Limb (tissue), 2 donors: ENCODE measurements around the gene SOX8.
"Not testable (repeated sequence)": the region's sequence is repeated elsewhere in the genome, so short reads cannot be mapped to it uniquely, and the experiment has no call there.

Experiments used
- DNase-seq, 2 donors: peaks; one replicate each; pipeline ENCODE4 v3.0.0-alpha.2; 2016; ENCODE audit errors: extremely low spot score in 2 of 2

SOX8 gene

DNA sequence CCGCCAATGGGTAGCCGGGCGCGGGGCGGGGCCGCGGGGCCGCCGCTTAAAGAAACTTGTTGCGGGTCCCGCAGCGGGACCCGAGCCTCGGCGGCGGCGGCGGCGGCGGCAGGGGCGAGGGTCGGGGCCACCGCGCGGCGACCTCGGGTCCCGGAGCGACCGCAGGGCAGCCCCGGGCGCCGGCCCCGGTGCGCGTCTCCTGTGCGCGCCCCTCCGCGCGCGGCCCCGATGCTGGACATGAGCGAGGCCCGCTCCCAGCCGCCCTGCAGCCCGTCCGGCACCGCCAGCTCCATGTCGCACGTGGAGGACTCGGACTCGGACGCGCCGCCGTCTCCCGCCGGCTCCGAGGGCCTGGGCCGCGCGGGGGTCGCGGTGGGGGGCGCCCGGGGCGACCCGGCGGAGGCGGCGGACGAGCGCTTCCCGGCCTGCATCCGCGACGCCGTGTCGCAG is at the start of gene SOX8:
Gene SOX8, plus strand, starts transcription at position 76 of the 450 bp plus-strand sequence. Its CDS starts 153 bp downstream, at position 229.
- DNase-seq = no peak

DNA sequence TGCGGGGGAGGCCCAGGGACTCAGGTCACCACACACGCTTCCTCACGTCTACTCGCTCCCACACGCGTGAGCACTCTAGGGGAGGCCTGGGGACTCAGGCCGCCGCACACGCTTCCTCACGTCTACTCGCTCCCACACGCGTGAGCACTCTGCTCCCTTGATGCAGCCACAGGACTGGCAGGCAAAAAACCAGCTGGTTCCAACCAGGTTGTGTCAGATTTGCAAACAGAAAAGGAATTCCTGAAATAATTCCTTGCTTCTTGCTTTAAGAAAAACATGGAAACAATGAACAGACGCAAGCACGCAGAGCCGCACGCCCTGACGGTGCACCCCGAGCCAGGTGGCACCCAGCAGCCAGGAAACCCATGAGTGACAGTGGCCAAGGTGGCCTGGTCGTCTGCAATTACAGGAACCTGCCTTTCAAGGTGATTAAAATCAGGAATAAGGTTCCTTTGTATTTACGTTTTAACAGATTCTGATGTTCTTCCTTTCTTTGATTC is 48.7 kb upstream of the SOX8 start:
- no peak for DNase-seq

DNA sequence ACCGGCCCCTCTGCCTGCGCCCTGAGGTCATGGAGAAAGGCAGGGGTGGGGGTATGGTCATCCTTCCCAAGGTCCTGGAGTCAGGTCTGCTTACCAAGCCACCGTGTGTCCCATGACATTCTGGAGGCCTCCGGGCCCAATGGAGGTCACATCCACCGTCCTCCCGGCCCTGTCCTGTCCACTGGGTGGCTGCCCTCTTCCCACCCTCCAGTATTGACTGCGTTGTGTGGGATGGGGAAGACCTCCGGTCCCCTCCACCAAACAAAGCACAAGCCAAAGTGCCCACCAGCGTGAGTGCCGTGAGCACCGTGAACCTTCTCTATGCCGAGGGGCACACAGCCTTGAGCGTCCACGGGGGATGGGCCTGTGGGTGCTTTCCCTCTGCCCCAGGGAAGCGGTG is 48.0 kb upstream of the SOX8 start:
- no peak for DNase-seq

DNA sequence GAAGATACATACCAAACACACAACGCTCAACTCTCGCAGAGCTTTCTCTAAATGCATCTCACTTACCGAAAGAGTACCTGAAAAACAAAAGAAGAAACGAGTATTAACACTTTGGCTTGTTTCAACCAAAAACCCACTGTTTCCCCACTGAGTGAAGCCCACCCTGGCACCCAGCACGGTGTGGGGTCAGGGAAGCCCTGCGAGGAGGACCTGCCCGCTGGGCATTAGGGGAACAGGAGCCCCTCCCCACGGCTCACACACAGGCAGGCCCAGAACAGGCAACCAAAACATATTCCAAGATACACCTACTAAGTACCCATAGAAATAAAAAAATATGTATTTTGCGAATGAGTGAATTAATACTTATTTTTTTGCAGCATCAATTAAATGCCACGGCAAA is 47.4 kb upstream of the SOX8 start:
- no peak for DNase-seq

DNA sequence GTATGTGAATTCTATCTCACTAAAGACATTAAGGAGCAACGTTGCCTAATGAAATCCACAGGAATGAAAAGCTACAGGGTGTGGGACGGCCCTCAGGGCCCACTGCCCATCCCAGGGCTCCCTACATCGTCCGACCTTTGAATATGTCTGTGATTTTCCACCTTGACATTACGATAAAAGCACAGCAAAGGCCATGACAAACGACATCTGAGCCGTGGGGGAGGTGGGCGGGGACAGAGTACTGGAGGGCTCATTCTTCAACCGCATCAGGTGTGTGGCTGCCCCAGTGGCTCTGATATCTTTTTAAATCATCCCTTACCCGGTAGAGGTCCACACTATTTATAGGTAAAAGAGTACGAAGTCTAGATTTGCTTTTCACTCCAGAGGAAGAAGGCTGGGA is 45.9 kb upstream of the SOX8 start:
- DNase-seq = no peak

DNA sequence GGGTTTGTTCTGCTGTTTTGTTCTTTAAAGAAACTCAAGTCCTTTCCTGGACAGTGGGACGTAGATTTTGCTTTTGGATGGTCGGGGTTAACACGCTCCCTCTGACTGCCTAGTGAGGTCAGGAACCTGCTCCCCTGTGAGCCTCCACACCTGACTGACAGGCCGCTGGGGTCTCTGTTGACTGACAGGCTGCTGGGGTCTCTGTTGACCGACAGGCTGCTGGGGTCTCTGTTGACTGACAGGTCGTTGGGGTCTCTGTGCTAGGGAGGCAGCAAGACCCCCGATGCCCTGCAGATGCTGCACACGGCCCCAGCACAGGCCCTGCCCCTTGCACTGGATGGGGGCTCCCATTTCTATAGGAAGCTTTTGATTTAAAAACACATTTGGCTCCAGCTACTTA is 44.3 kb upstream of the SOX8 start:
- DNase-seq = no peak

DNA sequence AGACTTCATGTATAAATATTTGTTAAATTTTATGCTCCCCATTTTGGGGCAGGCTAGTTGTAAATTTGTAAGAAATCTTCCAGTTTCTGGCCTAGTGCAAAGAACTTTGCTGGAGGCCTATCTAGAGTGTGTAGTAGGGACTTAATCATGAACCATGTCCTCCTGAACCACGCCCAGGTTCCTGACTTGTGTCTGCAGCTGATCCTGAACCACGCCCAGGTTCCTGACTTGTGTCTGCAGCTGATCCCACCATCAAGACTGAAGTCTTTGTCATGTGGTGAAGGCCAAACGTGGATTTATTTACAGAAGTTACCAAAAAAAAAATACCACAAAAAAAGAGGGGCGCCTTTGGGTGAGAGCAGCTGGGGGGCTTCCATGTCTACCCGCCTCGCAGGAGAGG is 43.8 kb upstream of the SOX8 start:
- no peak for DNase-seq

DNA sequence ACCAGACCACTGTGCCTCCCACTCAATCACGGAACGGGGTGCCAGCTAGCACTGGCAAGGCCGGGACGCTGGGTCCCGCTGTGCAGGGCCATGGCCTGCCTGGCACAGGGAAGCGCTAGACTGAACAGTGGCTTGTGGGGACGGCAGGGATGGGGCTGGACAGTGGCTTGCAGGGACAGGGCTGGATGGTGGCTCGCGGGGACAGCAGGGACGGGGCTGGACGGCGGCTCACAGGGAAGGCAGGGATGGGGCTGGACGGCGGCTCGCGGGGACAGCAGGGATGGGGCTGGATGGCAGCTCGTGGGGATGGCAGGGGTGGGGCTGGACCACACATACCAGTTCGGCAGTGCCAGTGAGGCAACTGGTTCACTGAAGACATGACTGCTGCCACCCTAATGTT is 43.4 kb upstream of the SOX8 start:
- no peak for DNase-seq

DNA sequence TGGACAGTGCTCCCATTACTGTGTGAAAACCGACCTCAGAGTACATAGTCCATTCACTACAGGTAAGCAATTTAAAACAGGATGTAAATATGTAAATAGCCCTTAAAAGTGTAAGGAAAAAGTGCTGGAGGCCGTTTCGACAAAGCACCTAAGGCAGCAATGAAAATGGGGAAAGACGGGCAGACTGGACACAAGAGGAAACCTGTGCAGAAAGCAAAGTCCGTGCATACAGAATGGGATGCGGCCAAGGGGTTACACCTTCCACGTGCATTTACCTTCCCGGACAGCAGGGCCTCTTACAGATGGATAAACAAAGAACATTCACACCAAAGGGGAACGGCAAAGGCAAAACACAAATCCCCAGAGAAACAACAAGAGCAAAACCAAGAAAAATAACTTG is 42.8 kb upstream of the SOX8 start:
- no peak for DNase-seq

DNA sequence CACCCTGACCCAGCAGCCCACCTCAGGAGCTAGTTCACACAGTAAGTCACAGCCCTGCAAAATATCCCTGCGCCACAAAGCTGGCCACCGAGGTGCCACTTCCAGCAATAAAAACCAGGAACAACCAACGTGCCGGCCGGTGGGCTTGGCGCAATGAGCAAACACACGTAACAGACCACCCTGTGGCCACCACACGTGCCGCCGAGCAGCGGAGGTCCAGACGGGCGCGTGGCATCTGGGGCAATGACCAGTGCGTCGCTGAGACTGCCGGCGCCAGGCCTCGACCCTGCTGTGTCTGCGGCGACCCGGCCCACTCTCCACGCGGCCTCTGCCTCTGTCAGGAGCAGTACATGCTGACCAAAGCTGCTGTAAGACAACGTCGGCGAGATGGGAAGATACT is 42.3 kb upstream of the SOX8 start:
- no peak for DNase-seq

DNA sequence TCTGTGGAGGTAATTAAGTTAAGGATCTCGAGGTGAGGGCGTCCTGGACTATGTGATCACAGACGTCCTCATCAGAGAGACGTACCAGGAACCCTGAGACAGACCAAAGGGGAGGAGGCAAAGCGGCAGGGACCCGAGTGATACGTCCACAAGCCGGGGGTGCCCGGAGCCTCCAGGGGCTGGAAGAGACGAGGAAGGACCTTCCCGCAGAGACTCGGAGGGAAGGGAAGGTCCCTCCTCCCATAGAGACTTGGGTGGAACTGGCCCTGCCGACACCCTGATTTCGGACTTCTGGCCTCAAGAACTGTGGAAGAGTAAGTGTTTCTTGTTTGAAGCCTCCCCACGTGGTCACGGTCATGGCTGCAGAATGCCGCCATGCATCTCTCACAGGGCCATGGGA is 41.6 kb upstream of the SOX8 start:
- no peak for DNase-seq

DNA sequence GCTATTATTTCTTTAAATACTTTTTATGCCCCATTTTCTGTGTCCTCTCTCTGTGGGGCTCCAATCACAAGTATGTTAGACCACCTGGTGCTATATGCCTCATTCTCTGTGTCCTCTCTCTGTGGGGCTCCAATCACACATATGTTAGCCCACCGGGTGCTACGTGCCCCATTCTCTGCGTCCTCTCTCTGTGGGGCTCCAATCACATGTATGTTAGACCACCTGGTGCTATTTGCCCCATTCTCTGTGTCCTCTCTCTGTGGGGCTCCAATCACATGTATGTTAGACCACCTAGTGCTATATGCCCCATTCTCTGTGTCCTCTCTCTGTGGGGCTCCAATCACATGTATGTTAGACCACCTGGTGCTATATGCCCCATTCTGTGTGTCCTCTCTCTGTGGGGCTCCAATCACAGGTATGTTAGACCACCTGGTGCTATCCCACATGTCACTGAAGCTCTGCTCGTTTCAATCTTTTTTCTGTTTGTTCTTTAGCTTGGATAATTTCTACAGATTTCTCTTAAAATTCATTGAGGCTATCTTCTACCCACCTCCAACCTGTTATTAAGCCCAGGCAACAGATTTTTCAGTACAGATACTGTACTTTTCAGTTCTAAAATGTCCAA is 39.0 kb upstream of the SOX8 start:
- DNase-seq = no peak

DNA sequence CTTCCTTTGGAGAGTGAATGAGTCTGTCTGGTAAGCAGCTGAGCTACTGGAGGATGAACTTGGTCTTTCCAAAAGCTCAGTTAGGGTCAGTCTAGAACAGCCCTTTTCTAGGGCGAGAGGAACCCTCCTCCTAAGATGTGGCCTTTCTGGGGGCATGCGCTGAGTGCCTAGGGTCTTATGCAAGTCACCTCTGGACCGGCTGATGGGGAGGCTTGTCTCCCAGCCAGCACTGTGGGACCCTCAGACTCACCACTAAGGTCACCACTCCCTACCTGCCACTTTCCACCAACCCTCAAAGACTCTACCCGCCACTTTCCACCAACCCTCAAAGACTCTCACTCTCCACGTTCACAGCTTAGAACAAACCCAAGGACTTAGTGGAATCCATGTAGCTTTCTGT is 37.6 kb upstream of the SOX8 start:
- DNase-seq = no peak

DNA sequence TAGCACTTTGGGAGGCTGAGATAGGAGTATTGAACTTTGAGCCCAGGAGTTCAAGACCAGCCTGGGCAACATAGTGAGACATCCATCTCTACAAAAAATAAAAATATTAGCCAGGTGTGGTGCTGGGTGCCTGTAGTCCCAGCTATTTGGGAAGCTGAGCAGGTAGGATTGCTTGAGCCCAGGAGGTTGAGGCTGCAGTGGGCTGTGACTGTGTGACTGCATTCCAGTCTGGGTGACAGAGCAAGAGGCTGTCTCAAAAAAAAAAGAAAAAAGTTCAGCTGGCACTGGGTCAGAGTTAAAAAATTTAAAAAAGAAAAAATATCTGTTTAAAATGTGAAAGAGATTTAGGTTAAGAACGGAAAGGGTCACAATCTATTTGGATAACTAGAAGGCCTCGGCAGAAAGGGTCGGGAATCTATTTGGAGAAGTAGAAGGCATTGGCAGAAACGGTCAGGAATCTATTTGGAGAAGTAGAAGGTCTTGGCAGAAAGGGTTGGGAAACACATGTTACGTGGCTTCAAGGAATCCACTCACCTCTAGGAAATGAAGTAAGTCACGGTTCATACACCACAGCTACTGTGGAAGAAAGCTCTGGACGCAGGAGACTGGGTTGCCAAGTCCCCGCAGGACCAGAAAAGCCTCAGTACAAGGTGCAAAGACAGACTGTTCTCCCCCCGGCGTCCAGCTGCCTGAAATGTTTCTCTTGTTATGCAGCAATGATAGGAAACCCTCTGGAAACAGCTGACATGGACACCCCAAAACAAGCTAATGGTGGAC is 36.1 kb upstream of the SOX8 start:
- DNase-seq = no peak

DNA sequence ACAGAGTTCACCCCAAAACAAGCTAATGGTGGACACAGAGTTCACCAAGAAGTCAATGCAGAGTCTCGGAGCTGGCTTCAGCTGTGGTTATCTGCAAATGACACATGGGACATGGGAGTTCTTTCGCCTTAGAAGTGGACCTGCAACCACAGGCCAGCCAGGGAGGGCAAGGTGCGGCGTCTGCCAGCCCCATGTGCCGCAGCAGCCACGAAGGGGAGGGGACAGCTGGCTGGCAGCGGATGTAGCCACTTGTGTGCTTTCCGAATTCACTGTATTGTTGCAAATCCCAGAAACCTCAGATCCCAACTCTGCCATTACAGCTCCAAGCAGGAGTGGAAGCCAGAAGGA is 35.5 kb upstream of the SOX8 start:
- DNase-seq = no peak

DNA sequence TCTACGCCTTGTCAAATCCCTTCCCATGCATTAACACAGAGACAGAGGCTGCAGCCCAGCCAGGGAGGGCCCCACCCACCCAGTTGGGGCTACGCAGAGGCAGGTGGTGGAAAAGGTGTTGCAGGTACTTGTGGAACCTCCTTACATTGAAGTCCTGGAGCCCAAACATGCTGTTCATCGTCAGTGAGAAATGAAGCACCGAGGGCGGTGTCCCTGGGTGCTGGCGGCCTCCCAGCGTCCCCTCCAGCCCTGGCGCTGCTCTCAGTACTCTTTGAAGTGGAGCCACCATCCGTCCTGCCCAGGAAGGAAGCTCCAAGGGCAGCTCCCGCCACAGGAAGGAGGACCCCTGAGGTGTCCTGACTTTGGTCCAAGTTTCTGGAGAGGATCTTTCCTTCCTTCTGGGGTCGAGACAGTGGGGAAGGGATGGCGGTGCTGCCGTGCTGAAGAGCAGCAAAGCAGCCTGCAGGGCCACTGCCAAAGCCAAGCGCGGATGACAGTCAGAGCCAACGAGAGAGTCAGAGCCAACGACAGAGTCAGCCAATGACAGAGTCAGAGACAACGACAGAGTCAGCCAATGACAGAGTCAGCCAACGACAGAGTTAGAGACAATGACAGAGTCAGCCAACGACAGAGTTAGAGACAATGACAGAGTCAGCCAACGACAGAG is 34.2 kb upstream of the SOX8 start:
- DNase-seq = no peak

DNA sequence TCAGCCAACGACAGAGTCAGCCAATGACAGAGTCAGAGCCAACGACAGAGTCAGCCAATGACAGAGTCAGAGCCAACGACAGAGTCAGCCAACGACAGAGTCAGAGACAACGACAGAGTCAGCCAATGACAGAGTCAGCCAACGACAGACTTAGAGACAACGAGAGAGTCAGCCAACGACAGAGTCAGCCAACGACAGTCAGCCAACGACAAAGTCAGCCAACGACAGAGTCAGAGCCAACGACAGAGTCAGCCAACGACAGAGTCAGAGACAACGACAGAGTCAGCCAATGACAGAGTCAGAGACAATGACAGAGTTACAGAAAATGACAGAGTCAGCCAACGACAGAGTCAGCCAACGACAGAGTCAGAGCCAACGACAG is 33.7 kb upstream of the SOX8 start:
- not testable (repeated sequence) for DNase-seq

DNA sequence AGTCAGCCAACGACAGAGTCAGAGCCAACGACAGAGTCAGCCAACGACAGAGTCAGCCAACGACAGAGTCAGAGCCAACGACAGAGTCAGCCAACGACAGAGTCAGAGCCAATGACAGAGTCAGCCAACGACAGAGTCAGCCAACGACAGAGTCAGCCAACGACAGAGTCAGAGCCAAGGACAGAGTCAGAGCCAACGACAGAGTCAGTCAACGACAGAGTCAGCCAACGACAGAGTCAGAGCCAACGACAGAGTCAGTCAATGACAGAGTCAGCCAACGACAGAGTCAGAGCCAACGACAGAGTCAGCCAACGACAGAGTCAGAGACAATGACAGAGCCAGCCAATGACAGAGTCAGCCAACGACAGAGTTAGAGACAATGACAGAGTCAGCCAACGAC is 32.8 kb upstream of the SOX8 start:
- DNase-seq = not testable (repeated sequence)

DNA sequence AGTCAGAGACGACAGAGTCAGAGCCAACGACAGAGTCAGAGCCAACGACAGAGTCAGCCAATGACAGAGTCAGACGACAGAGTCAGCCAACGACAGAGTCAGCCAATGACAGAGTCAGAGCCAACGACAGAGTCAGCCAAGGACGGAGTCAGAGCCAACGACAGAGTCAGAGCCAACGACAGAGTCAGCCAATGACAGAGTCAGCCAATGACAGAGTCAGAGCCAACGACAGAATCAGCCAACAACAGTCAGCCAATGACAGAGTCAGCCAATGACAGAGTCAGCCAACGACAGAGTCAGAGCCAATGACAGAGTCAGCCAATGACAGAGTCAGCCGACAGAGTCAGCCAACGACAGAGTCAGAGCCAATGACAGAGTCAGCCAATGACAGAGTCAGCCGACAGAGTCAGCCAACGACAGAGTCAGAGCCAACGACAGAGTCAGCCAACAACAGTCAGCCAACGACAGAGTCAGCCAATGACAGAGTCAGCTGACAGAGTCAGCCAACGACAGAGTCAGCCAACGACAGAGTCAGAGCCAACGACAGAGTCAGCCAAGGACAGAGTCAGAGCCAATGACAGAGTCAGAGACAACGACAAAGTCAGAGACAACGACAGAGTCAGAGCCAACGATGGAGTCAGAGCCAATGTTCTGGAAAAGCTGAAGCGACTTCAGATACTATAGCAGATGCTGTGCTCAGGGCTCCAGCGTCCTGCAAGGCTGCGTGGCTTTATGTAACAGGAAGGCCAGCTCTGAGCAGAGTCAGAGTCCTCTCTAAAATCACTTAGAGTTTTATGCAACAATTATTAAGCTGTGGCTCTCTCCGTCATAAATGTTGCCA is 30.6 kb upstream of the SOX8 start:
- not testable (repeated sequence) for DNase-seq

DNA sequence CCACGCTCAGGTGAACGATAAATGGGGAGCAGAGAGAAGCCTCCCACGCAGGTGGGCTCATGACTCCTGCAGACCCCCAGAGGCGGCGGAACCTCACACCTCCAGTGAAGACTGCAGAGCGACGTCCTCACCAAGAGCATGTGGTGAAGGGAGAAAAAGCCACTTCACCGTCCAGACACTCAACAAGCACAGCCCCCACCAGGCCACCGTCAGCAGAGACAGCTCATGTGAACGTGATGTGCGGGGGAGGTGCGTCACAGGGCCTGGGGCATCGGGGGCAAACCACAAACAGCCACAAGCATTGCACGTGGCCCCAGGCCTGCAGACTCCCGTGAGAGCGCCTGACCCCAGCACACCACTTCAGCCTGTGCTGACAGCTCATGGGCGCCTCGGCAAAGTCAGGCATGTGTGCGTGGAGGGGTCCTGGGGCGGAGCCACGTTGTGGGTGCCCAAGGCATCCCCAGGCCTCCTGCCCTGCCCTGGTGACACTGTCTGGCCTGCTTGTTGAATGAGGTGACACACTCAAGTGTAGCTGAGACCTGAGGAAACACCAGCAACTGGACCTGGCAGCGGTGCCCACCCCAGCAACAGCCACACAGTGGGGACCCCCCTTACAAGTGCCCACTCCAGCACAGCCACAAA is 29.8 kb upstream of the SOX8 start:
- no peak for DNase-seq

DNA sequence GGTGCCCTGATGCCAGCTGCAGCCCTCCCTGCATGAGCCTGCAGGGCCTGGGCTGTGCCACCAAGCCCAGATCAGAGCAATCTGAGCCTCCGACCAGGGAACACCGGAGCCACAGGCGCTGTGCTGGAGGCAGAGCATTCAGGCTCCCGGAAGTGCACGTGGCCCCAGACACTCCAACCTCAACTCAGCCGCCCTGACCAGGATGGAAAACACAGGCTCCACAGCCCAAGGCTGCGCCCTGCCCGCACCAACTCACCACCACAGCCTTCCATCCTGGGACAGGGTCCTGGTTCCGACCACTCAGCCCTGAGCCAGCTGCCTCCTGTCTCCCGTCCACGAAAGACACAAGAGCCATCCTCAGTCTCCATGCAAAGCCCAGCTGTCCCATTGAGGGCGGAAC is 29.2 kb upstream of the SOX8 start:
- no peak for DNase-seq
